HG03520 (cell line): ENCODE data around the gene ACAP3.
"Not testable (repeated sequence)": the region's sequence is repeated elsewhere in the genome, so short reads cannot be mapped to it uniquely, and the experiment has no call there.

Source experiments
- ATAC-seq: cut with Tn5 transposase; IDR thresholded peaks from one replicate; pipeline ENCODE4 v1.9.1; 2021; ENCODE audit warnings: mild to moderate bottlenecking, moderate library complexity; ENCODE audit not compliant: unreplicated experiment

The ACAP3 gene

GRCh38 chr1:1268284-1268682 is 39.4 kb downstream of the ACAP3 start:
- ATAC-seq = no peak

GRCh38 chr1:1267488-1268283 is 40.0 kb downstream of the ACAP3 start:
- ATAC-seq = no peak

DNA sequence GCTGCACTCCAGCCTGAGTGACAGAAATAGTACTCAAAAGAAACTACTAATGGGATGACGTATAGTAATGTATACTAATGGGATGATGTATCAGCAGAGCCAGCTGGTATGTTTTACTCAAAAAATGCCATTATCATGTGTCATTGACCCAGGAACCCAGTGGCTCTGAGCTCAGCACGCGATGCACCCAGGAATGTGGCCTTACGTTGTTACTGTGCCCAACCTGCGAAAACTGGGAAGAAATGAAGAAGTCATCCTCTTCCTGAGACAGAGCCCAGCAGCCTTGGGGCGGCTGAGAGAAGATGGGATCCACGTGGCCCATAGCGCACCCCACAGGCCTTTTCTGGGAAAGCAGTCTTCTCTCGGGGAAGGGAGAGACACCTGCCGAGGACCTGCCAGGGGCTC is 42.9 kb downstream of the ACAP3 start:
- ATAC-seq = no peak

DNA sequence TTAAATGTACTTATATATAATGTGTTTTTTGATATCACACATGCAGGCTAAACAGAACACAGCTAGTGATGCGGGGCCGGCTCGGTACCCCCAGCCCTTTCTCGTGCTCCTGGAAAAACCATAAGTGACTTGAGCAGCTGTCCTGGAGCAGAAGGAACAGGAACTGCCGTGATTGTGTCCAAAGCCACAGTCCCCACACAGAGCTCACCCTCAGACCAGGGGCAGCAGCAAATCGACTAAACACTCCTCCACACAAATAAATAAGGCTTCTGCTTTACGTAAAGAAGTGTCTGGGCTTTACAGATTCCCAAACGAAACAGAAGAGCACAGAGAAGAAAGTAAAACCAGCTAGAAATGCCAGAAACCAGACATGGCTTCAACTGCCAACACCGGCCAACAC is 43.7 kb downstream of the ACAP3 start:
- ATAC-seq = no peak

DNA sequence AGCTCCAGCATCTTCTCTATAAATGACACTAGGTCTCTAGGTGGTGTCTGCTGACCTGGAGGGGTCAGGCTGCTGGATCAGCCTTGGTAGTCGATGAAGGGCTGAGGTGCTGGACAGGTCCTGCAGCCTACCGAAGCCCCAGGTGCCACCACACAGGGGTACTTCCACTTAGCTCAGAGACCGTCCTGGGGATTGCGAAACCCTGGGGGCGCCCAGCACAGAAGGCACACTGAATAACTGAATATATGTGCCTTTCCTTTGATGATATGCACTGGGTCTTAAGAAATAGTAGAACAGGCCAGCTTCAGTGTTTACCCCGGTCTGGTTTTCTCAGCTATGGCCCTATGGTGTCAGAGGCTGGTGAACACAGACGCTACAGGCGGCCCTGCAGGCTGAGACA is 45.0 kb downstream of the ACAP3 start:
- no peak for ATAC-seq

GRCh38 chr1:1262071-1262470 is 45.7 kb downstream of the ACAP3 start:
- no peak for ATAC-seq

GRCh38 chr1:1260843-1261560 is 46.7 kb downstream of the ACAP3 start:
- ATAC-seq = no peak

- no peak for ATAC-seq
Measured at GRCh38 chr1:1259951-1260600, 47.7 kb downstream of the ACAP3 start.

DNA sequence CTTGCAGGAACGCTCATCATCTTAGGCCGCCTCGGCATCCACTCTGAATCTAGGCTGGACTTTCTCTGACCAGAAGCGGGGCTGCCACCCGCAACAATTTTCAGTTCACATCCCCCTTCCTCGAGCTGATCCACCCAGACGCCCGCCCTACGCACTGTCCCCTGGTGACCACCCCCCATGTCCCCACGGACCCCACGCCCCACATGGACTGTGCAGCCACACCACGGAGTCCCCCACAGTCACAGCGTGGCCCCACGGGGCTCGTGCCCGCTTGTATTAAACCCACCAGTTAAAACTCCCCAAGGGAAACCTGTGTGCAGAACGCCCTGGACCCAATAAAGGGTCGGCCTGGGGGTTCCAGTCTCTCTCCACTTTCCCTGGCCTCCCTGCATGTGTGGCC is 48.2 kb downstream of the ACAP3 start:
- ATAC-seq = no peak

DNA sequence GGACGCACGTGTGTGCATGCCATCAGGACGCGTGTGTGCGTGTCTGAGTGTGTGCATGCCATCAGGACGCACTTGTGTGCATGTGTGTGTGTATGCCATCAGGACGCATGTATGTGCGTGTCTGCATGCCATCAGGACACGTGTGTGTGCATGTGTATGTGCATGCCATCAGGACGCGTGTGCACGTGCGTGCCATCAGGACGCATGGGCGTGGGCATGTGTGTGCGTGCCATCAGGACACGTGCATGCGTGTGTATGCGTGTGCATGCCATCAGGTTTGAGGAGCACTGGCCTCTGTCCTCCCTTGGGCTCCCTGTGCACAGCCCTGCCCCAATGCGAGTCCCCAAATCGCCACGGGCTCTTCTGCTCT is 48.6 kb downstream of the ACAP3 start:
- no peak for ATAC-seq

DNA sequence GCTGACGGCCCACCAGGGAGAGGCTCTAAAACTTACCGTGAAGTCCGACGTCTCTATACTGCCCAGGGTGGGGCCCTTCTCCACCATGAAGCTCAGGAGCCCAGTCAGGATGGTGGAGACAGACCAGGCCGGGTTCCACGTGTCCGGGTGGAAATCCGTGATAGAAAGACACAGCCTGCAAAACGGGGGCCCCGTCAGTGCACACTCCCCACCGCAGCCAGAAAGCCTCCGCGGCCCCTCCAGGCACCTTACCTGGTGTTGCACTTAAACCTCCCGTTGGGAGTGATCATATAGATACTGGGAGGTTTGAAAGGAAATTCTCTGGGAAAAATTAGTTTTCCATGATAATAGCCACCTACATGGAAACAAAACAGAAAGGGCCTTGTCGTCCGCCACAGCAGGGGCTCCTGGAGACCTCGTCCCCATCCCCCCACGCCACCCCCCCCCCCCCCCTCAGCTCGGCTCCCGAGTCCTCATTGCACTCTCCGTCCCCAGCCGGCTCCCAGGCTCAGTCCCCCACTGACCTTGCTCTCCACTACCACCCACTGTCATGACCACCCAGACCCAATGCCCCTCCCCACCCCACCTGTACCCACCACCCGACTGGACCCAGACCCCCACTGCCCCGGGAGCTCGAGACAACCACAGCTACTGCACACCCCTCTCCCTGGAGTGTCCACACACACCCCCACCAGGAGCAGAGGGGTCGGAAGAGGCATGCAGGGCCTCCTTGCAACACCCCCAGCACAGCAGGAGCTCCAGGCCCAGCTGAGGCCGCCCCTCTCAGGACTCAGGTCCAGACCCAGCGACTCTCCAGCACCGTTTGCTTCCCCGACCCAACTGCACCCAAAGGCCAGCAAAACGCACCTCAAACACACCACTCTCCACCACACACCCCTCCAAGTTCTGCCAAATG is 50.5 kb downstream of the ACAP3 start:
- ATAC-seq = no peak

- no peak for ATAC-seq
Measured at GRCh38 chr1:1255611-1256010, 52.1 kb downstream of the ACAP3 start.

GRCh38 chr1:1255078-1255477 is 52.7 kb downstream of the ACAP3 start:
- ATAC-seq = no peak

DNA sequence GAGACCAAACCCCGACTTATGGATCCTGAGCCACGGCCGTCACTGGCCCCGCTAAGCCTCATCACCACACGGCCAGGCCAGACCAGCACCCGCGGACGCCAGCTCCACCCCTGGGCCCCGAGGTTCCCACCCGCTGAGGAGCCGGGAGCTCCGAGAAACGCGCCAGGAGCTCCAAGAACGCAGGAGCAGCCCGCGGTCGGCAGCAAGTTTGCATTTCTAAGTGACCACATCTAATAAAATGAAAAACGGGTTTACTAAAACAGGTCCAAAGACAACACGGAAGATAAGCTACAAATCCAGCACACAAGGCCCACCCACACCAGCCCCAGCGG is 53.1 kb downstream of the ACAP3 start:
- no peak for ATAC-seq

DNA sequence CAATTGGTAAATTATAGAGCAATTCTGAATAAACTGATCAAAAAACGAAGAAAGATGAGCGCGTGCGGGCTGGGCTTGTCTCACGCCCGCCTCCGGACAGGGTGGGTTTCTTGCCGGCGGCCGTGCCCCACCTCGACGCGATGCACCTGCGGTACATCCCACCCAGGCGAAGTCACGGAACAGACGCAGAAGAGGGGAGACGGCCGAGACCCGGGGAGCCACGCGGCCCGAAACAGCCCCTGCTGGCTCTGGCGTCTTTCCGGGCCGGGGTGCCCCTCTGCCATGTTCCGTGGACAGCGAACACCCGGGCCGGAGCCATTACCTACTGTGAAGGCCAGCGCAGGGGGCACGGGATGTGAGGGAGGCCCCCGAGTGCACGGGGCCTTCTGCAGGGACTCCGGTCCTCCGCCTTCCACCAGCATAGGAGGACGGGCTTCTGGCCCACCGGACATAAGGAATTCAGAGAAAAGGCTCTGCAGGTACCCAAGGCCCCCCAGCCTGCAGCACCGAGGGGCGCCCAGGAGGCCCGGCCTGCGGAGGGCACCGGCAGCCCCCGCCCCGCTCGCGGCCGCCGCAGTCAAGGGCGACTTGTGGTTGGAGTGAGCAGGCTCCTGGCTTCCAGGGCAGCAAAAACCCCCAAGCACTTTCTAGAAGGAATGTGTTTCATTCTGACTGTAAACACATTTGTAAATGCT is 53.6 kb downstream of the ACAP3 start:
- ATAC-seq = no peak

- no peak for ATAC-seq
Measured at GRCh38 chr1:1253314-1253713, 54.4 kb downstream of the ACAP3 start.

GRCh38 chr1:1250786-1251284 is 56.9 kb downstream of the ACAP3 start:
- ATAC-seq = peak; percentile 73

GRCh38 chr1:1248009-1248913 is 59.5 kb downstream of the ACAP3 start:
- ATAC-seq = not testable (repeated sequence)

GRCh38 chr1:1247341-1247913 is 60.3 kb downstream of the ACAP3 start:
- no peak for ATAC-seq
